Endothelial cell (in vitro differentiated cells): ENCODE measurements around the gene ANKRD28. TPM values are rescaled to one million over a fixed set of nuclear protein-coding genes. Genes with fewer than 3 reads are reported as not detected.

Experiments
- DNase-seq: peaks from one replicate; pipeline ENCODE4 v3.0.0; 2021; ENCODE audit warnings: low spot score
- H3K27ac Mint-ChIP-seq: one replicate; pipeline ENCODE4 v1.8.0; 2021; ENCODE audit warnings: mixed read lengths, inconsistent platforms; ENCODE audit not compliant: unreplicated experiment
- H3K27me3 Mint-ChIP-seq: one replicate; pipeline ENCODE4 v1.8.0; 2021; ENCODE audit warnings: mild to moderate bottlenecking, moderate library complexity, mixed read lengths, inconsistent platforms; ENCODE audit not compliant: unreplicated experiment
- H3K36me3 Mint-ChIP-seq: one replicate; pipeline ENCODE4 v1.8.0; 2021; ENCODE audit warnings: mild to moderate bottlenecking, low read depth, mixed read lengths, inconsistent platforms; ENCODE audit not compliant: unreplicated experiment
- H3K4me1 Mint-ChIP-seq: one replicate; pipeline ENCODE4 v1.8.0; 2021; ENCODE audit warnings: mild to moderate bottlenecking, mixed read lengths, inconsistent platforms; ENCODE audit not compliant: unreplicated experiment
- H3K4me3 Mint-ChIP-seq: one replicate; pipeline ENCODE4 v1.8.0; 2021; ENCODE audit warnings: mild to moderate bottlenecking, mixed read lengths, inconsistent platforms; ENCODE audit not compliant: unreplicated experiment
- H3K9me3 Mint-ChIP-seq: one replicate; pipeline ENCODE4 v1.8.0; 2021; ENCODE audit warnings: mixed read lengths, inconsistent platforms; ENCODE audit not compliant: unreplicated experiment
- CTCF ChIP-seq: fragments of 200-600 bp; sonication (generic); IDR thresholded peaks from one replicate; pipeline ENCODE4 v1.5.0; 2021; ENCODE audit warnings: antibody characterized with exemption; ENCODE audit not compliant: unreplicated experiment
- total RNA-seq: library from RNA; stranded (reverse); fragmentation: NEBNext Ultra II Directional; extraction: Animal tissue kit (Norgen Biotek cat#: 25700); gene quantifications from one replicate; pipeline ENCODE4 v1.2.1, GENCODE V29; 2021; ENCODE audit not compliant: unreplicated experiment

Gene ANKRD28
- total RNA-seq, 1 donor from 2014 or later = 22.6 TPM

GRCh38 chr3:15637131-15637951 is 160.4 kb downstream of the ANKRD28 start:
- peak overlapping the region; percentile 79 for H3K27ac Mint-ChIP-seq
- peaks cover 7% of the 10 kb centered on the region for H3K27me3 Mint-ChIP-seq
- DNase-seq = no peak
- TF ChIP-seq CTCF = no peak
- no peaks in the 10 kb centered on the region for H3K36me3 Mint-ChIP-seq
- no peak overlapping the region for H3K4me3 Mint-ChIP-seq
- H3K9me3 Mint-ChIP-seq = no peaks in the 10 kb centered on the region
- H3K4me1 Mint-ChIP-seq = peaks cover 60% of the 10 kb centered on the region

GRCh38 chr3:15636028-15636709 is 161.6 kb downstream of the ANKRD28 start:
- DNase-seq = peak; percentile 31
- peak overlapping the region; percentile 93 for H3K27ac Mint-ChIP-seq
- H3K4me3 Mint-ChIP-seq = no peak overlapping the region
- no peak for TF ChIP-seq CTCF
- H3K27me3 Mint-ChIP-seq = peaks cover 10% of the 10 kb centered on the region
- no peaks in the 10 kb centered on the region for H3K9me3 Mint-ChIP-seq
- peaks cover 63% of the 10 kb centered on the region for H3K4me1 Mint-ChIP-seq
- no peaks in the 10 kb centered on the region for H3K36me3 Mint-ChIP-seq

- no peaks in the 10 kb centered on the region for H3K9me3 Mint-ChIP-seq
- no peak for TF ChIP-seq CTCF
- no peak for DNase-seq
- H3K4me3 Mint-ChIP-seq = no peak overlapping the region
- peaks cover 66% of the 10 kb centered on the region for H3K4me1 Mint-ChIP-seq
- H3K27me3 Mint-ChIP-seq = peaks cover 10% of the 10 kb centered on the region
- no peak overlapping the region for H3K27ac Mint-ChIP-seq
- no peaks in the 10 kb centered on the region for H3K36me3 Mint-ChIP-seq
These were observed 162.6 kb downstream of the ANKRD28 start for GRCh38 chr3:15635121-15635661.

GRCh38 chr3:15634671-15635070 is 163.1 kb downstream of the ANKRD28 start:
- Mint-ChIP-seq H3K36me3 (no peaks in the 10 kb centered on the region), H3K27ac (no peak overlapping the region), H3K4me3 (no peak overlapping the region), H3K9me3 (no peaks in the 10 kb centered on the region), H3K4me1 (peaks cover 66% of the 10 kb centered on the region), H3K27me3 (peaks cover 10% of the 10 kb centered on the region)
- TF ChIP-seq CTCF = no peak
- DNase-seq = no peak
